GM18870 (cell line): ENCODE data around the gene GOLM1.

Experiments
- ATAC-seq: cut with Tn5 transposase; IDR thresholded peaks from one replicate; pipeline ENCODE4 v1.9.1; 2021; ENCODE audit warnings: moderate library complexity; ENCODE audit not compliant: unreplicated experiment

GOLM1 gene

GRCh38 chr9:85994191-85994590 is 105.2 kb downstream of the GOLM1 start:
- ATAC-seq, result no peak

DNA sequence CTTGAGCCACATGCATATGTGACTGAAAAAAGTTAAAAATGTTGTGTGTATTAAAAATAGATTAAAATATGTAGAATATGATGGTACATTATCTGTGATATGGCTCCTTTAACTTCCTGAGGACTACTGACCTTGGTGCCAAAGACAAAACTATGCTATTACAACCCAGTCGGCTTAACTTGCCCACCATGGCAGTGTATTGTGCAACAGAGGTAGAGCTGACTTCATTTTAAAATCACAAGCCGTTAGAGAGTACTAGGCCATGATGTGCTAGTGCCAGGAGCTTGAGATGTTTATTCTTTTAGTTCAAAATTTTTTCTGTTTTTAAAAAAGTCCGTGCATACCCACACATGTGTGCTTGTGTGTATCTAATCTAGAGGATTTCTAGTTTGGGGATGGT is 112.1 kb downstream of the GOLM1 start:
- ATAC-seq, result no peak

DNA sequence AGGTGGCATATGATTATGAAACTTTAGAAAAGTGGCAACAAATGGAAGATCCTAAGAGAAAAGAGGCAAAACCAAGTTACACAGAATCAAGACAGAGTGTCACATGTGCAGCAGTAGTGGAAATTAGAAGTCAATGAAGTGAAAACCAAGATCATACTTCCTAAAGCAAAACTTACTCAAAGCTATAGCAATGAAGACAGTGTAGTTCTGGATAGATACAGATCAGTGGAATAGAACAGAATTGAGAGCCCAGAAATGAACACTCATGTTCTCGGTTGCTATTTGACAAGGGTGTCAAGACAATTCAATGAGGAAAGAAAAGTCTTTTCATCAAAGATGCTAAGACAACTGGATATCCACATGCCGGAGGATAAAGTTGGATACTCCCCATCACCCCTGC is 114.9 kb downstream of the GOLM1 start:
- ATAC-seq, result no peak

GRCh38 chr9:85981369-85981768 is 118.0 kb downstream of the GOLM1 start:
- ATAC-seq, result no peak

- ATAC-seq, result no peak
Measured at GRCh38 chr9:85978496-85978895, 120.9 kb downstream of the GOLM1 start.
